H7 (cell line): ENCODE data around the gene FOXRED1. TPM values are rescaled to one million over a fixed set of nuclear protein-coding genes. Genes with fewer than 3 reads are reported as not detected.

ENCODE experiments used
- DNase-seq: peaks from one replicate; pipeline ENCODE4 v3.0.0; 2012
- H3K27me3 ChIP-seq: 2 replicates; pipeline ENCODE4 v1.6.0; 2011; ENCODE audit warnings: mild to moderate bottlenecking, low read length; ENCODE audit not compliant: control insufficient read depth, insufficient read depth
- H3K36me3 ChIP-seq: replicated peaks from 2 replicates; pipeline ENCODE4 v1.5.1; 2011; ENCODE audit warnings: low read length; ENCODE audit not compliant: control insufficient read depth, insufficient read depth
- H3K4me3 ChIP-seq: 2 replicates; pipeline ENCODE4 v1.5.1; 2011; ENCODE audit warnings: low read depth, mild to moderate bottlenecking, control low read depth, low read length, moderate library complexity; ENCODE audit not compliant: insufficient read depth
- total RNA-seq: library from RNA; depleted of rRNA; stranded (reverse); fragments of >200 nt; shearing (Covaris generic); gene quantifications from 2 replicates; pipeline ENCODE4 v1.2.3, GENCODE V29; 2014; rRNA removed

Gene FOXRED1
- total RNA-seq, 1 experiment from 2014 or later = 68.7 TPM

- Histone ChIP-seq H3K36me3 (no peaks in the 10 kb centered on the region; the same call in 1 of the 2 replicates), H3K27me3 (no peaks in the 10 kb centered on the region), H3K4me3 (no peak overlapping the region)
- no peak for DNase-seq
Observed at GRCh38 chr11:126310992-126311310, 42.0 kb downstream of the FOXRED1 start.

GRCh38 chr11:126311401-126312291, 42.7 kb downstream of the FOXRED1 start:
- DNase-seq = no peak

GRCh38 chr11:126312961-126313360, 44.0 kb downstream of the FOXRED1 start:
- Histone ChIP-seq H3K27me3 (no peaks in the 10 kb centered on the region), H3K4me3 (no peak overlapping the region)
- no peak for DNase-seq

More at GRCh38 chr11:126311401-126312291, 42.7 kb downstream of the FOXRED1 start:
- H3K27me3 ChIP-seq = no peaks in the 10 kb centered on the region
- no peak overlapping the region for H3K4me3 ChIP-seq
- H3K36me3 ChIP-seq = no peaks in the 10 kb centered on the region; the same call in 1 of the 2 replicates

GRCh38 chr11:126313826-126314225, 44.9 kb downstream of the FOXRED1 start:
- Histone ChIP-seq H3K4me3 (no peak overlapping the region), H3K27me3 (no peaks in the 10 kb centered on the region), H3K36me3 (no peaks in the 10 kb centered on the region; the same call in 1 of the 2 replicates)
- DNase-seq = no peak

More at GRCh38 chr11:126312961-126313360, 44.0 kb downstream of the FOXRED1 start:
- no peaks in the 10 kb centered on the region; the same call in 1 of the 2 replicates for H3K36me3 ChIP-seq

- H3K4me3 ChIP-seq = no peak overlapping the region
- no peak for DNase-seq
- no peaks in the 10 kb centered on the region for H3K27me3 ChIP-seq
- H3K36me3 ChIP-seq = no peaks in the 10 kb centered on the region; the same call in 1 of the 2 replicates
Observed at GRCh38 chr11:126317432-126317755, 48.4 kb downstream of the FOXRED1 start.

GRCh38 chr11:126317756-126318573, 49.0 kb downstream of the FOXRED1 start:
- Histone ChIP-seq H3K4me3 (no peak overlapping the region), H3K36me3 (no peaks in the 10 kb centered on the region; the same call in 1 of the 2 replicates), H3K27me3 (no peaks in the 10 kb centered on the region)
- DNase-seq = no peak

- no peak overlapping the region for H3K4me3 ChIP-seq
- no peaks in the 10 kb centered on the region; the same call in 1 of the 2 replicates for H3K36me3 ChIP-seq
- DNase-seq = no peak
- no peaks in the 10 kb centered on the region for H3K27me3 ChIP-seq
Observed at GRCh38 chr11:126318574-126319373, 49.8 kb downstream of the FOXRED1 start.

GRCh38 chr11:126319374-126319740, 50.4 kb downstream of the FOXRED1 start:
- H3K4me3 ChIP-seq = no peak overlapping the region
- no peaks in the 10 kb centered on the region for H3K36me3 ChIP-seq
- H3K27me3 ChIP-seq = no peaks in the 10 kb centered on the region
- peak; percentile 3 for DNase-seq

GRCh38 chr11:126322996-126323395, 54.0 kb downstream of the FOXRED1 start:
- no peaks in the 10 kb centered on the region for H3K27me3 ChIP-seq
- no peaks in the 10 kb centered on the region for H3K36me3 ChIP-seq

GRCh38 chr11:126327281-126328000, 58.5 kb downstream of the FOXRED1 start:
- Histone ChIP-seq H3K4me3 (no peak overlapping the region), H3K36me3 (no peaks in the 10 kb centered on the region; the same call in 1 of the 2 replicates), H3K27me3 (no peaks in the 10 kb centered on the region)
- no peak for DNase-seq

More at GRCh38 chr11:126322996-126323395, 54.0 kb downstream of the FOXRED1 start:
- no peak overlapping the region for H3K4me3 ChIP-seq
- DNase-seq = no peak

Other genes with a start within 250 kb of the FOXRED1 start
- 22.7 and 31.5 TPM in 2 replicates for gene CDON, start 206.3 kb upstream of the FOXRED1 start, total RNA-seq
- 41.5 and 43.6 TPM in 2 replicates for gene RPUSD4, start 57.5 kb upstream of the FOXRED1 start, total RNA-seq
- 50.8 and 53.2 TPM in 2 replicates for gene FAM118B, start 57.4 kb upstream of the FOXRED1 start, total RNA-seq
- gene SRPRA, start 259 bp upstream of the FOXRED1 start, total RNA-seq = 65.9 and 72.7 TPM in 2 replicates
- 4.2 and 5.8 TPM in 2 replicates for gene TIRAP, start 13.9 kb downstream of the FOXRED1 start, total RNA-seq
- 21.4 TPM in 2 replicates for gene DCPS, start 34.9 kb downstream of the FOXRED1 start, total RNA-seq
- gene ST3GAL4, start 86.5 kb downstream of the FOXRED1 start, total RNA-seq = 16.0 and 19.4 TPM in 2 replicates